Measurements from ENCODE around the gene SH3PXD2A. TPM values are rescaled to one million over a fixed set of nuclear protein-coding genes. Genes with fewer than 3 reads are reported as not detected.

Gene SH3PXD2A
- total and polyA plus RNA-seq, 2 of the 4 experiments (the other 2 are of a cell fraction): 6.3 to 23.0 TPM

DNA sequence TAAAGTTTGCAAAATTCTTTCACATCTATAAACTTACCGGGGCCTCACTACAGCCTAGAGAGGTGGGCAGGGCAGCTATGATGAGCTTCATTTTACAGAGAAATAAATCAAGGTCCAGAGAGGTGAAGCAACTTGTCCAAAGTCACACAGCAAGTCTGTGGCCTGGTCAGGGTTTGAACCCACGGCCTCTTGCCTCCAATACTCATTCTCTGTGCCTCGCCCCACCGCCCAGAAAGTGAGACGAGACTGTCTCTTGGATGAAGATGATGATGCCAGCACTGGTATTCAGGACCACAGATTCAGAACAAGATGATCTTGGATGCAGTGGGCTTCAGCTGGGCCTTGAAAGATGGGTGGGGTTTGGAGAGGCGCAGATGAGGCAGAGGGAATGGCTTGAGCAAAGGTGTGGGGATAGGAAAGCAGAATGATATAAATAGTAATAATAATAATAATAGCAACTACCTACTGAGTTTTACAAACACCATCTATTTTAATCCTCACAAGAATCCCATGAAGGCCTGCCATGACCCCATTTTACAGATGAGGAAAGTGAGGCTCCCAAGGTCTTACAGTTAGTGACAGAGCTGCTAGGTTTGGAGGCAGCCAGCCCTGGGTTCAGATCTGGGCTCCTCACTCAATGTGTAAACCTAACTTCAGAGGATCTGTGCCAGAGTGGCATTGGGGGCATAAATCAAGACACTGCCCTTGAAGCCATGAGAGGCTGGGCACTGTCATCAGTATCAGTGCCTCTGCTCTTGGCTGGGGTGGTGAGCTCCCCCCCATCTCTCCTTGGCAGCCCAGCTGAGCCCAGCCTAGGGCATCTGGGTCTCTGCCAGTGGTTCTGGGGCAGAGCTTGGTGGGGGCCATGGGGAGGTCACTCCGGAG, 291.9 kb downstream of the SH3PXD2A start:
- in situ Hi-C loops (cut with MboI; ENCODE audit: low sequenced_read_pairs): no loop called here
- Histone ChIP-seq H3K27ac (ENCODE audit: insufficient read depth, low read length) (no peak overlapping the region), H3K9me1 (ENCODE audit: insufficient read depth, low read length) (0 out of 2 replicates have a peak, but pooled peaks cover 3% of the 10 kb centered on the region), H3K9me3 (ENCODE audit: control insufficient read depth, insufficient read depth, low read length) (peaks cover 3% of the 10 kb centered on the region), H2AK9ac (replicated peaks; ENCODE audit: low read depth, low read length, poor library complexity) (no peak overlapping the region), H2AFZ (replicated peaks; ENCODE audit: low read length, poor library complexity) (no peak overlapping the region), H2BK20ac (ENCODE audit: low read depth, low read length) (no peak overlapping the region), H3K4me1 (ENCODE audit: control insufficient read depth, insufficient read depth, low read length) (no peaks in the 10 kb centered on the region), H3K4ac (ENCODE audit: low read depth, low read length) (no peak overlapping the region), H3K14ac (replicated peaks; ENCODE audit: low read depth, low read length) (no peak overlapping the region), H4K8ac (ENCODE audit: low read depth in 2 of 2, low read length in 2 of 2) (no peak overlapping the region), H2AK5ac (ENCODE audit: low read depth, low read length) (no peak overlapping the region), H3K79me1 (ENCODE audit: low read depth in 1 of 2, low read length in 2 of 2) (no peaks in the 10 kb centered on the region), H2BK15ac (ENCODE audit: low read depth, low read length) (no peak overlapping the region), H3K18ac (ENCODE audit: low read depth, low read length) (no peak overlapping the region), H3K27me3 (ENCODE audit: control insufficient read depth, insufficient read depth, low read length) (peaks cover 66% of the 10 kb centered on the region), H3K36me3 (ENCODE audit: control insufficient read depth, insufficient read depth, low read length) (no peaks in the 10 kb centered on the region), H3K23ac (ENCODE audit: low read depth, low read length) (no peak overlapping the region), H4K20me1 (ENCODE audit: insufficient read depth, low read length) (no peaks in the 10 kb centered on the region), H2BK5ac (ENCODE audit: low read depth, low read length, poor library complexity, severe bottlenecking) (no peak overlapping the region), H2BK120ac (ENCODE audit: low read depth, low read length) (no peak overlapping the region), H3K4me2 (ENCODE audit: low read depth, low read length) (no peak overlapping the region), H3K56ac (ENCODE audit: extremely low read depth, insufficient read depth, low read length) (no peak overlapping the region), H3K4me3 (ENCODE audit: insufficient read depth, low read depth, low read length) (no peak overlapping the region), H3K9ac (ENCODE audit: low read depth, low read length) (no peak overlapping the region), H4K91ac (ENCODE audit: insufficient read depth, low read depth, low read length) (no peak overlapping the region), H4K5ac (ENCODE audit: low read depth, low read length) (no peak overlapping the region)
- 80% methylated on average over 2 of the region's 7 CpGs; no CpG with 5 or more reads in 1 of the 2 experiments for WGBS, 2 experiments (ENCODE audit: extremely low coverage in 2 of 2, insufficient read length in 1 of 2)
- CTCF ChIA-PET: interaction anchor here (1.0 kb wide), 1 partner anchor 13 kb away, joined by 6 read pairs; no protein-coding TSS in a partner anchor
- no peak for ATAC-seq (ENCODE audit: low read depth)
- POLR2A ChIA-PET (ENCODE audit: unreplicated experiment): no interaction called here
- BruUV-seq (replicated peaks): no TSS peak
- DNase-seq: no peak
- dilution Hi-C loops (cut with HindIII; ENCODE audit: low sequenced_read_pairs, unreplicated experiment): no loop called here
- no peak for TF ChIP-seq MAFK (IDR thresholded peaks at IDR 0.05; ENCODE audit: low read depth, low read length)
- TF ChIP-seq, protein P1, sequence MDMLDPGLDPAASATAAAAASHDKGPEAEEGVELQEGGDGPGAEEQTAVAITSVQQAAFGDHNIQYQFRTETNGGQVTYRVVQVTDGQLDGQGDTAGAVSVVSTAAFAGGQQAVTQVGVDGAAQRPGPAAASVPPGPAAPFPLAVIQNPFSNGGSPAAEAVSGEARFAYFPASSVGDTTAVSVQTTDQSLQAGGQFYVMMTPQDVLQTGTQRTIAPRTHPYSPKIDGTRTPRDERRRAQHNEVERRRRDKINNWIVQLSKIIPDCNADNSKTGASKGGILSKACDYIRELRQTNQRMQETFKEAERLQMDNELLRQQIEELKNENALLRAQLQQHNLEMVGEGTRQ (IDR thresholded peaks at IDR 0.05; ENCODE audit: low read depth, low read length): no peak
- TF ChIP-seq, protein P2, sequence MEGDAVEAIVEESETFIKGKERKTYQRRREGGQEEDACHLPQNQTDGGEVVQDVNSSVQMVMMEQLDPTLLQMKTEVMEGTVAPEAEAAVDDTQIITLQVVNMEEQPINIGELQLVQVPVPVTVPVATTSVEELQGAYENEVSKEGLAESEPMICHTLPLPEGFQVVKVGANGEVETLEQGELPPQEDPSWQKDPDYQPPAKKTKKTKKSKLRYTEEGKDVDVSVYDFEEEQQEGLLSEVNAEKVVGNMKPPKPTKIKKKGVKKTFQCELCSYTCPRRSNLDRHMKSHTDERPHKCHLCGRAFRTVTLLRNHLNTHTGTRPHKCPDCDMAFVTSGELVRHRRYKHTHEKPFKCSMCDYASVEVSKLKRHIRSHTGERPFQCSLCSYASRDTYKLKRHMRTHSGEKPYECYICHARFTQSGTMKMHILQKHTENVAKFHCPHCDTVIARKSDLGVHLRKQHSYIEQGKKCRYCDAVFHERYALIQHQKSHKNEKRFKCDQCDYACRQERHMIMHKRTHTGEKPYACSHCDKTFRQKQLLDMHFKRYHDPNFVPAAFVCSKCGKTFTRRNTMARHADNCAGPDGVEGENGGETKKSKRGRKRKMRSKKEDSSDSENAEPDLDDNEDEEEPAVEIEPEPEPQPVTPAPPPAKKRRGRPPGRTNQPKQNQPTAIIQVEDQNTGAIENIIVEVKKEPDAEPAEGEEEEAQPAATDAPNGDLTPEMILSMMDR (conservative IDR thresholded peaks at IDR 0.05; ENCODE audit: low read depth, low read length): no peak
- intact Hi-C loops (cut with micrococcal nuclease): no loop called here
